C4-2B (cell line): Measurements from ENCODE around the gene MAP4K1.

ENCODE experiments used
- ZFX ChIP-seq: fragments of 450-650 bp; IDR thresholded peaks from 2 replicates; pipeline ENCODE4 v1.6.1; 2017
- TF ChIP-seq, protein P1 (sequence below): fragments of 450-650 bp; conservative IDR thresholded peaks from 2 replicates; pipeline ENCODE4 v1.5.1; 2017; ENCODE audit warnings: mild to moderate bottlenecking

DNA sequence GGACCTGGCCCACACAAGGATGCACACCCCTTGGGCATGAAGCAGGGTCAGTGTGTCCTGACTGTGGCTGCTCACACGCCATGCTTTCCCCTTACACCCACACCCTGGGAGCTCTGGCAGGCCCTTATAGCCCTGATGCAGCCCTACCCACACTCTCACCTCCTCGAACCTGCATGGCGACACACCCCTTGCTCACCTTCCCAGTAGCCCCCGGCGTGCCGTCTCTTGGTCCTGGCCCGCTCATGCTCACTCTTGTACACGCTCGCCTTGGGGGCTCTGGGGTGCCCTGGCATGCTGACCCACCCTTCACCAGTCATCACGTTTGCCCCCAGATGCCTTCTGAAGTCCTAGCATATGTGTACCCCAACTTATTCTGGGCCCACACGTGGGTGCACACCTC lies 56.1 kb downstream of the MAP4K1 start:
- TF ChIP-seq, protein P1, sequence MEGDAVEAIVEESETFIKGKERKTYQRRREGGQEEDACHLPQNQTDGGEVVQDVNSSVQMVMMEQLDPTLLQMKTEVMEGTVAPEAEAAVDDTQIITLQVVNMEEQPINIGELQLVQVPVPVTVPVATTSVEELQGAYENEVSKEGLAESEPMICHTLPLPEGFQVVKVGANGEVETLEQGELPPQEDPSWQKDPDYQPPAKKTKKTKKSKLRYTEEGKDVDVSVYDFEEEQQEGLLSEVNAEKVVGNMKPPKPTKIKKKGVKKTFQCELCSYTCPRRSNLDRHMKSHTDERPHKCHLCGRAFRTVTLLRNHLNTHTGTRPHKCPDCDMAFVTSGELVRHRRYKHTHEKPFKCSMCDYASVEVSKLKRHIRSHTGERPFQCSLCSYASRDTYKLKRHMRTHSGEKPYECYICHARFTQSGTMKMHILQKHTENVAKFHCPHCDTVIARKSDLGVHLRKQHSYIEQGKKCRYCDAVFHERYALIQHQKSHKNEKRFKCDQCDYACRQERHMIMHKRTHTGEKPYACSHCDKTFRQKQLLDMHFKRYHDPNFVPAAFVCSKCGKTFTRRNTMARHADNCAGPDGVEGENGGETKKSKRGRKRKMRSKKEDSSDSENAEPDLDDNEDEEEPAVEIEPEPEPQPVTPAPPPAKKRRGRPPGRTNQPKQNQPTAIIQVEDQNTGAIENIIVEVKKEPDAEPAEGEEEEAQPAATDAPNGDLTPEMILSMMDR = no peak
- no peak for TF ChIP-seq ZFX
